Measurements from ENCODE around the gene ARID5A. TPM values are rescaled to one million over a fixed set of nuclear protein-coding genes. Genes with fewer than 3 reads are reported as not detected.

The ARID5A gene
- total RNA-seq, 1 experiment from 2014 or later = 3.2 TPM

DNA sequence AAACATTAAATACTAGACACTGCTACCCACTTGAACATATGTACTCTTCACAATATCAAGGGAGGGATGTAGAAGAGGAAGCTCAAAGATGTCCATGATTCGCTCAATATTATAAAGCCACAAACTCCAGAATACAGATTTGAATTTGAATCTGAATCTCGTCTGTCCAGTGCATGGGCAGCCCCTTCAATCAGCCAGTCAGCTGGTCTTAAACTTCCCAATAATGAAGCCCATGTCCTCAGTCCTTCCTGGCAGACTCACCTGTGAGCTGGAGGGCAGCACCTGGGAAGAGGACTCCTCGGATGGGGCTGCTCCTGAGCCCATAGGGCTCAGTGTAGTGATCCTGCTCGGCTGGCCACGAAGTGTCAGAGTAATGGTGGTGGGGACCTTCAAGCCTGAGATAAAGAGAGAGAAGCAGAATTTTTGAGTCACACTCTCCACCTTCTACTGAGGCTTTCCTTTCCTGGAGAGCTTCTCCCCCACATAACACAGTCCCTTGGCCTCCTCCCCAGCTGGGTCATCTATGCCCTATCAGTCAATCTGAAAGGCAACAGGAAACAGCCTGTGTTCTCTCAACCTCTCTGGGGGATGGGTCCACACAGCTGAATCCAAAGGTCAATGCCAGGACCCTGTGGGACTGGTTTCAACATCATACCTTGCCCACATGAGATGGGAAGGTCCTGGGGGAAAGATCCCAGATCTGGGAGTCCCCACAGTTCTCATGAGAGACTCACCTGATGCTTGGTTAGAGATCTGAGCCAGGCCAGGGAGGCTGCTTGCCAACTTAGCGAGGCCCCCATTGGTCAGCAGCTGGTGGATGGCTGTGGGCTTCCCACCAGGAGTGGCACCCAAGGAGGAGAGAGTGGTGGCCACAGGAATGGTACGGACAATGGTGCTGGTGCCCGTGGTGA lies 65.1 kb downstream of the ARID5A start:
- DNase-seq (ENCODE audit: low spot score) = no peak

Other genes starting within 250 kb of the ARID5A start
- gene SNRNP200, start 231.2 kb upstream of the ARID5A start, total RNA-seq (2014; rRNA removed; shearing (Covaris generic)) = 82.2 and 86.3 TPM in 2 replicates
- gene ITPRIPL1, start 211.4 kb upstream of the ARID5A start, total RNA-seq (2014; rRNA removed; shearing (Covaris generic)) = not detected in 2 replicates
- gene NCAPH, start 201.0 kb upstream of the ARID5A start, total RNA-seq (2014; rRNA removed; shearing (Covaris generic)) = 24.5 and 28.6 TPM in 2 replicates
- gene NEURL3, start 31.4 kb upstream of the ARID5A start, total RNA-seq (2014; rRNA removed; shearing (Covaris generic)) = 3.8 and 4.3 TPM in 2 replicates
- 21.9 and 31.3 TPM in 2 replicates for gene KANSL3, start 101.6 kb downstream of the ARID5A start, total RNA-seq (2014; rRNA removed; shearing (Covaris generic))
- 0.05 TPM in 1 of 2 replicates, not detected in the other for gene FER1L5, start 106.0 kb downstream of the ARID5A start, total RNA-seq (2014; rRNA removed; shearing (Covaris generic))
- 12.0 and 12.4 TPM in 2 replicates for gene LMAN2L, start 203.3 kb downstream of the ARID5A start, total RNA-seq (2014; rRNA removed; shearing (Covaris generic))
- gene CNNM4, start 224.2 kb downstream of the ARID5A start, total RNA-seq (2014; rRNA removed; shearing (Covaris generic)) = 10.3 and 11.9 TPM in 2 replicates

Measured in HT-29 (cell line).